Left renal pelvis (tissue), 4 donors: ENCODE data around the gene PDE6C. TPM values are rescaled to one million over a fixed set of nuclear protein-coding genes. Genes with fewer than 3 reads are reported as not detected.
"Not testable (repeated sequence)": the region's sequence is repeated elsewhere in the genome, so short reads cannot be mapped to it uniquely, and the experiment has no call there.

Experiments used
- DNase-seq, 4 donors: peaks; one replicate each; pipeline ENCODE4 v3.0.0-alpha.2; 2013; ENCODE audit warnings: low read depth in 4 of 4, low spot score in 3 of 4
- polyA plus RNA-seq, 4 donors: library from polyadenylated mRNA; unstranded; fragments of 120-200 nt; gene quantifications; one replicate each; pipeline ENCODE4 v1.2.1, GENCODE V29; 2013; ENCODE audit not compliant: insufficient read length in 4 of 4

The PDE6C gene
- polyA plus RNA-seq, 4 donors, result 0.24 to 2.5 (median 0.80) TPM

DNA sequence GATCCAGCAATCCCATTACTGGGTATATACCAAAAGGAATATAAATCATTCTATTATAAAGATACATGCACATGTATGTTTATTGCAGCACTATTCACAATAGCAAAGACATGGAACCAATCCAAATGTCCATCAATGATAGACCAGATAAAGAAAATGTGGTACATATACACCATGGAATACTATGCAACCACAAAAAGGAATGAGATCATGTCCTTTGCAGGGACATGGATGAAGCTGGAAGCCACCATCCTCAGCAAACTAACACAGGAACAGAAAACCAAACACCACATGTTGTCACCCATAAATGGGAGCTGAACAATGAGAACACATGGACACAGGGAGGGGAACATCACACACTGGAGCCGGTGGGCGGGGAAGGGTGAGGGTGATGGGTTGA, 84.2 kb downstream of the PDE6C start:
- not testable (repeated sequence) for DNase-seq

DNA sequence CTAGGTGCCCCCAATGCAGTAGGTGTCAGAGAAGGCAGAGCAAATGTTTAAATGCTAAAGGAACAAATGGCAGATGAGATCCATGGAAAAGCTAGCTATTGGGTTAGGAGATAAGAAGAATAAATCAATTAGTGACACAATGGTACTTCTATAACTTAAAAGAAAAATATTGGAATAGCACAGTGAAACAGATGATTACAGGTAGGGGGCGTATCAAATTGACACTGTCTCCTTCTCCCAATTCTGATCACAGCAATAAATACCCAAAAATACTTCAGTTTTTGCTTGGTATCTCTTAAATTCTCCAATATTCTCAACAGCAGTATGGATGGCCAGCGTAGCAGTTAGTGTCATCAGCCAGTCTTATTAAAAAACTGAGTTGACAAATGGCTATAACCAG, 84.9 kb downstream of the PDE6C start:
- no peak for DNase-seq

DNA sequence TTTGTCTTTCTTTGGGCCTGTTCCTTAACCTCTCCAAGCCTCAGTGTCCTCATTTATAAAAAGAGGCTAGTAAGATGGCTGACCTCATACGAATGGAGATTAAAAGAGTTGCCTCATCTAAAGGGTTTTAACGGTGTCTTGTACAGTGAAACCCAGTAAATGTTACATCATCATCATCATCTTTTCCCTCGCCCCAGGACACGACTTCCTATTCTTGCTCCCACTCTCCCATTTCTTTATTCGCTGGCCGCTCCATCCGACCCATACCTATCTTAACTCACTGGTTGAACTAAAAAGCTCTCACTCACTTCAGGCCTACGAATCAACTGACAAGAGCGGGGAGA, 89.5 kb downstream of the PDE6C start:
- no peak for DNase-seq

DNA sequence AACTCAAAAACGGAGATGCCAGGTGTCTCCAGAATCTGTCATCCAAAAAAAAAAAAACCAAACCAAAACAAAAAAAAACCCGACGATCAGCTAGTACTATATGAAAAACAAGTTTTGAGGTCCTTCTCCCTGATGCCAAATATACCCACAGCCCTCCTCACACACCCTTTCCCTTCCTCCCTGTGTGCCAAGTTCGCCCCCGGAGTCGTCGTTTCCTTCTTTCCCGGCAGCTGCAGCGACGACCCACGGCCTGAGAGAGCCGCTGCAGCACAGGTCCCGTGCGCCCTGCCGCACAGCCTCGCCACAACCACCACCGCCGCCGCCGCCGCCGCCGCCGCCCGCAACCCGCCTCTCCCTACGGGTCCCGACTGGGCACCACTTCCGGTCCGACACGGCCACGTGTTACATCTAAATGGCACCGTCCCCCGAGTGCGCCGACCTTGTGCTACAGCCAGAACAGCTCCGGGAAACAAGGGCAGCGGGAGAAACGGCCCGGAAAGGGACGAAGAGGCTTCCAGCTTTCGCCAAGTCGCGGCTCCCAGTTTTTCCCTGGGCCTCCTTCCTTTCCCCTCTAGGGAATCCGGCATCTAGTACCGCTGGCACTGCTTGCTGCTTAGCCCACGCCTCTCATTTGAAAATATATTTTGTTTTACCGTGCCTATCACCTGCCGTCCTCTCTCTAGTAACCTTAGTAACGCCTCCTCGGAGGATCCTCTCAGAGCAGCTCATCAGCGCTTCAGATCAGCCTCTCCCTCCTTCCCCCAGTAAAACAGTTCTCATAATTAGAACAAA, 90.1 kb downstream of the PDE6C start, which contains the start of gene FRA10AC1:
Gene FRA10AC1 (minus strand): TSS at position 383 of the 792 bp plus-strand sequence. CDS start 2,486 bp downstream, outside the sequence.
- DNase-seq, result peak; percentile 79 to 89 (median 88)

DNA sequence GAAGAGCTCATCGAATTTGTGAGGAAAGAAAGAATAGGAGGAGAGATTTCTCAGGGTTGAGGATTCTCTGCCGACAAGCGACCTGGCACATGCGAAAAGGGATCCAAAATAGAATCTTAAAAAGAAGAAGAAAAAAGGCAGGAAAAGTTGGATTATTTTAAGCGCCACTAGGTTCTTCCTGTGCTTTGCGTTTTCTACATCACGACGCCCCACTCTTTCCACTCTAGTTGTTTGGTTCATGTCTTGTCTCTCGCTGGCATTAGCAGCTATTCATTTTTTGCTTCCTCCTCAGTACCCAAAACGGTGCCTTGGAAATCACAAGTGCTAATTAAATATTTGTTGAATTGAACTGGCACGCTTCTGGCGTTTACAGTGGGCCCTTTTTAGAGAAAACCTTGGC, 90.7 kb downstream of the PDE6C start:
- DNase-seq, result no peak

DNA sequence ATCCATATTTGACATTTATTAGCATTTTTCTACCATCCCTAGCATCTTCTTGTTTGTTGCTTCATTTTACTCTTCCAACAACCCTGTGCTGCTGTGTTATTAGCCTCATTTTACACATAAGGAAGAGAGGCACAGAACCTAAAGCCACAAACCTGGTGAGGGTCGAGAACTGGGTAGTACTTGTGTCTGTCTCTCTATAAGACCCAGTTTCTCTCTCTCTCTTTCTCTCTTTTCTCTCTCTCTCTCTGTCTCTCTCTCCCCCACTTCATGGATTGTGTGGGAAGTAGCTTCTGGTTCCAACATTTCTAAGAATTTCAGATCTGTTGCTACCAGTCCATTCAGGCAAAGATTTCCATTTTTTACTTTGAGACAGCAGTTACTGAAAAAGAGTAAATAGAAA, 91.5 kb downstream of the PDE6C start:
- DNase-seq, result no peak

DNA sequence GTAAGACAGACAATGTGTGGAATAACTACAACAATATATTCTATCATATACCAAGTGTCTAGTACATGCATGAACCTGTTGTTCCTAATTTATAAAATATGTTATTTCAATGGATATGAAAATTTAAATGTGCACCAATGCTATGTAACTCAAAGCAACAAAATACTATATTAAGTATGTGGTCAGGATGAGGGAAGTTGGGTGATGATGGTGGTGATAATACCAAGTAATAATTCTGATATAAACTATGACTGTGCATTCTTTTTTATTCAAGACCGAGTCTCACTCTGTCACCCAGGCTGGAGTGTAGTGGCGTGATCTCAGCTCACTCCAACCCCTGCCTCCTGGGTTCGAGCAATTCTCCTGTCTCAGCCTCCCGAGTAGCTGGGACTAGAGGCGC, 92.1 kb downstream of the PDE6C start:
- DNase-seq, result no peak

DNA sequence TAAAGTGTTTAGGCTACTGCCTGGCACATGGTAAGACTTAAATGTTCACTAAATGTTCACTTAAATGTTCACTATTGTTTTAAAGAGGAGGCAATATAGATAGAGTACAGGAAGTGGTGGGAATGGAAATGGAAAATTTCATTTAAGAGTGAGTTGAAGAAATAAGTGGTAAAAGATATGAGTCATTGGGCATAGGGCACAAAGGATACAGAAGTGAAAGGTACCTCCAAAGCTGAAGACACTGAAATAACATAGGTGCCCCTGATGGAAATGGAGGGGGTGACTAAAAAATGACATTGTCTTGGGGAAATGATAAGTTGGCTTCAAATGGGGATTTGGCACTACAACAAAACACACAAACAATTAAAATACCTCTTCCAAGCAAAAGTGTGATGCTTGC, 95.3 kb downstream of the PDE6C start:
- DNase-seq, result no peak

DNA sequence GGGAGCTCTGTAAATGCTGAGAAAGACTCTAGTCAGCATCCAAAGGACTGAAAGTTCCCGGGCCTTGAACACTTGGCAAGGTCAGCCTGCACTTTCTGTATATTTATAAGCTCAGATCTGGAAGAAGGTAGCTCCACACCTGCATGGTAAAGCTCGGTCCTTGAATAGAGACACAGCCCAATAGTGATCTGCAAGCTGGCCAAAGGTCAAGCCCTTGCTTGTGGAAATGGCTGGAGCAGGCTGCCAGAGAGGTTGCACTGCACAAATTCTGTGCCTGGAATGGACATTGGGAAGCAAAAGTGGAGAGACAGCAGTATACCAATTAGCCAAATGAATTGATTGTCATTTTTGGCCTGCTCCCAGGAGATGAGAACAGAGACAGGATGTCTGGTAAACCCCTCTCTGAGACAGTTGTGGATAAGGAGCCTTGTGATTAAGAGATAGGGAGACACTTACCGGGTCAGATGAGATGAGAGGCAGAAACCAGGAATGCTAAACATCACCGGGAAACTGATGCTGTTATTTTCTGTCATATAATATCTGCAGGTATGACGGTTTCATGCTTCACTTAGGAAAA, 98.1 kb downstream of the PDE6C start:
- no peak for DNase-seq

DNA sequence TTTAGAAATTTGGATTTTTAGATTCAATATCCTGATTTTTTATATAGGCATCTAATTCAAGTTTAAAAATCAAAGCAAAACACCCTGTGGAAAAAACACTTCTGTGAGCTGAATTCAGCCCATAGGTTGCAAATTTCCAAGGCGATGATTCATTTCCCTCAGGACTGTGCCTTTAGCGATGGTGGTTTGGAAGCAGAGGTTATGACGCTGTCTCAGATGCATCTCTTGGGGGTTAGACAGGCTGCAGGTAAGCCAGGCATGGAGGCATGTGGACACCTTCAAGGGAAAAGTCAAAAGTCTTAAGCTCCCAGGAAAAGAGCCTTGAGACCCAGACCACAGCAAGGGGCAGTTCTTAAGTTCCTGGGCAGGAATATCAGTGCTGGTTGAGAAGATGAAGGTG, 99.6 kb downstream of the PDE6C start:
- DNase-seq, result no peak

DNA sequence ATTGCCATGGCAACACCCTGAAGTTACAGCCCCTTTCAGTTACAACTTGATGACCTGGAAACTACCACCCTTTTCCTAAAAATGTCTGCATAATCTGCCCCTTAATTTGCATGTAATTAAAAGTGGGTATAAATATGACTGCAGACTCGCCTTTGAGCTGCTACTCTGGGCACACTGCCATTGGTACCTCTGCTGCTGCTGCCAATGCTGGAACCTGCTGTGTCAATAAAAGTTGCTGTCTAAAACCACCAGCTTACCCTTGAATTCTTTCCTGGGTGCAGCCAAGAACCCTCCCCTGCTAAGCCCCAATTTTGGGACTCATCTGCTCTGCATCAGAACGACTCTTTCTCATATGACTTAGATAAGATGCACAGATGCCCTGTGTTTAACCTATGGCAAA, 100.3 kb downstream of the PDE6C start:
- DNase-seq, result no peak

DNA sequence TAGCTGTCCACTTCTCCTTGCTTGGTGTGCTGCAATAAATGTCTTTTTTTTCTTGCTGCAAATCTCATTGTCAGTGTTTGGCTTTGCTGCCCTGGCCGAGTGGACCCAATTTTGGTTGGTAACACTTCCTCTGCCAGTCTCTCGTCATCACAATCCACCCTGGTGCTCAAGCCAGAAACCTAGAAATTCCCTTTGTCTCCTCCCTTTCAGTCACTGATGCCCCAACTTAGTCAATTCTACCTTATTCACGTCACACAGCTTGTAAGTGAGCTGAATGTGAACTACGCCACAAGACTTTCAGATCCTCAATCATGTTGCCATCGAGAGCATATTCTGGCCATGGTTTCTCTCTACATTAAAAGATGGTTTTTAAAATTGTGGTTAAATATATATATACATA, 103.0 kb downstream of the PDE6C start:
- no peak for DNase-seq

Other genes starting within 250 kb of the PDE6C start
- gene MYOF, start 130.2 kb upstream of the PDE6C start, polyA plus RNA-seq, result 10 to 100 TPM; 31.7 to 45.8 (median 36.8) TPM
- 10 to 100 TPM; 12.4 to 18.4 (median 14.2) TPM for gene CEP55, start 115.9 kb upstream of the PDE6C start, polyA plus RNA-seq
- under 1 TPM in 1 of 4 donors, not detected in 3; 0.08 TPM for gene FFAR4, start 45.9 kb upstream of the PDE6C start, polyA plus RNA-seq
- 10 to 100 TPM in 1 of 4 donors, under 1 TPM in 3; 0.27 to 15.7 (median 0.46) TPM for gene RBP4, start 11.3 kb upstream of the PDE6C start, polyA plus RNA-seq
- 10 to 100 TPM; 30.4 to 41.8 (median 35.2) TPM for gene FRA10AC1, start 90.1 kb downstream of the PDE6C start, polyA plus RNA-seq
- 10 to 100 TPM in 1 of 4 donors, 1 to 10 TPM in 3; 6.2 to 33.4 (median 6.5) TPM for gene LGI1, start 145.4 kb downstream of the PDE6C start, polyA plus RNA-seq